A549 (cell line): ENCODE results near the gene TLR6. TPM values are rescaled to one million over a fixed set of nuclear protein-coding genes. Genes with fewer than 3 reads are reported as not detected.
"Not testable (repeated sequence)": the region's sequence is repeated elsewhere in the genome, so short reads cannot be mapped to it uniquely, and the experiment has no call there.

Source experiments
- ATAC-seq, 2 experiments: fragments of 200-7000 bp in 1 of 2; fragments of >200 bp in 1 of 2; cut with Nextera tagmentation in 1 of 2; cut with Tn5 transposase in 1 of 2; 3 replicates each; pipeline versions ENCODE4 v1.8.0 to v1.9.1; 2018 to 2020; ENCODE audit warnings: mild to moderate bottlenecking in 1 of 2, moderate library complexity in 1 of 2
- CTCF ChIA-PET: fragments of 300-600 bp; sonication (Branson Sonifier 250); formaldehyde crosslinking; extraction: SDS; loops from one replicate; lab custom pipeline; 2021; ENCODE audit warnings: antibody characterized with exemption, inconsistent platforms; lab: Yijun Ruan, JAX
- POLR2A ChIA-PET: fragments of 350-600 bp; formaldehyde crosslinking; extraction: SDS; loops from one replicate; lab custom pipeline; 2021; ENCODE audit warnings: antibody characterized with exemption, inconsistent platforms; lab: Yijun Ruan, JAX
- DNase-seq, 2 experiments: peaks; one replicate each; pipeline versions ENCODE4 v3.0.0 to v3.0.0-alpha.2; 2011 to 2016; ENCODE audit warnings: low read depth in 1 of 2, low spot score in 1 of 2
- FAIRE-seq: peaks from 2 replicates; lab custom pipeline; 2011; peaks lifted over from hg19 to GRCh38; lab: Jason Lieb, UNC
- H3K27ac ChIP-seq, 2 experiments: fragments of >200 bp; sonication (Bioruptor Twin); formaldehyde crosslinking; 3 replicates each; pipeline ENCODE4 v1.5.1; 2016 to 2017
- H3K4me1 ChIP-seq: fragments of >200 bp; sonication (Bioruptor Twin); formaldehyde crosslinking; 3 replicates; pipeline ENCODE4 v1.6.1; 2016
- H3K4me2 ChIP-seq: fragments of >200 bp; sonication (Bioruptor Twin); formaldehyde crosslinking; 3 replicates; pipeline ENCODE4 v1.6.1; 2016
- H3K4me3 ChIP-seq: fragments of >200 bp; sonication (Bioruptor Twin); formaldehyde crosslinking; 3 replicates; pipeline ENCODE4 v1.5.1; 2016
- H3K9me3 ChIP-seq: fragments of >200 bp; sonication (Bioruptor Twin); formaldehyde crosslinking; 3 replicates; pipeline ENCODE4 v1.6.1; 2016
- BHLHE40 ChIP-seq: IDR thresholded peaks from 2 replicates; pipeline ENCODE4 v1.6.1; 2012; ENCODE audit warnings: low read depth, low read length, inconsistent platforms
- CBX2 ChIP-seq: fragments of 200-600 bp; sonication (generic); IDR thresholded peaks from 2 replicates; pipeline ENCODE4 v1.6.1; 2016; ENCODE audit warnings: low read depth, mild to moderate bottlenecking, borderline replicate concordance
- CBX8 ChIP-seq: fragments of 200-600 bp; sonication (generic); IDR thresholded peaks from 2 replicates; pipeline ENCODE4 v1.6.1; 2016
- CEBPB ChIP-seq, 2 experiments: fragments of >200 bp in 1 of 2; sonication (Bioruptor Twin) in 1 of 2; formaldehyde crosslinking in 1 of 2; IDR thresholded peaks; 2 replicates each; pipeline ENCODE4 v1.6.1; 2012 to 2016
- CHD4 ChIP-seq: fragments of 200-600 bp; sonication (generic); IDR thresholded peaks from 2 replicates; pipeline ENCODE4 v1.6.1; 2016; ENCODE audit warnings: antibody characterized with exemption, mild to moderate bottlenecking, borderline replicate concordance
- CTCF ChIP-seq: fragments of >200 bp; sonication (Bioruptor Twin); formaldehyde crosslinking; IDR thresholded peaks from 3 replicates; pipeline ENCODE4 v1.5.1; 2016
- EHF ChIP-seq: fragments of 250-450 bp; sonication (Bioruptor Pico); IDR thresholded peaks from 2 replicates; pipeline ENCODE4 v1.5.0; 2020; ENCODE audit warnings: mild to moderate bottlenecking
- FOSB ChIP-seq: fragments of 250-450 bp; sonication (Bioruptor Pico); IDR thresholded peaks from 2 replicates; pipeline ENCODE4 v1.5.0; 2020; ENCODE audit warnings: mild to moderate bottlenecking, moderate library complexity
- GATA3 ChIP-seq: IDR thresholded peaks from 2 replicates; pipeline ENCODE4 v1.6.1; 2012; ENCODE audit warnings: borderline replicate concordance
- HDAC2 ChIP-seq: fragments of 200-600 bp; sonication (generic); IDR thresholded peaks from 2 replicates; pipeline ENCODE4 v1.6.1; 2016
- HEYL ChIP-seq: fragments of 250-450 bp; sonication (Bioruptor Pico); IDR thresholded peaks from 2 replicates; pipeline ENCODE4 v1.8.0; 2021; ENCODE audit warnings: mild to moderate bottlenecking, moderate library complexity
- HOXB5 ChIP-seq: fragments of 250-450 bp; sonication (Bioruptor Pico); IDR thresholded peaks from 2 replicates; pipeline ENCODE4 v1.5.0; 2020; ENCODE audit warnings: mild to moderate bottlenecking, moderate library complexity
- JUN ChIP-seq, 2 experiments: fragments of >200 bp; sonication (Bioruptor Twin); formaldehyde crosslinking; IDR thresholded peaks; 2 replicates in 1 of 2; 3 replicates in 1 of 2; pipeline ENCODE4 v1.6.1; 2016 to 2017
- JUNB ChIP-seq: fragments of >200 bp; sonication (Bioruptor Twin); formaldehyde crosslinking; IDR thresholded peaks from 2 replicates; pipeline ENCODE4 v1.6.1; 2016
- KDM5A ChIP-seq: fragments of 200-600 bp; sonication (generic); IDR thresholded peaks from 2 replicates; pipeline ENCODE4 v1.6.1; 2016; ENCODE audit warnings: antibody characterized with exemption, mild to moderate bottlenecking
- MYC ChIP-seq: IDR thresholded peaks from 2 replicates; pipeline ENCODE4 v1.6.1; 2012; ENCODE audit warnings: mild to moderate bottlenecking, inconsistent platforms, low read length, improper control_type of control experiment, borderline replicate concordance
- NFE2L2 ChIP-seq: fragments of 150-350 bp; conservative IDR thresholded peaks from 2 replicates; pipeline ENCODE4 v1.6.1; 2014; ENCODE audit warnings: low read length
- NPAS2 ChIP-seq: fragments of 250-450 bp; sonication (Bioruptor Pico); IDR thresholded peaks from 2 replicates; pipeline ENCODE4 v1.8.0; 2022; ENCODE audit warnings: mild to moderate bottlenecking, moderate library complexity, borderline replicate concordance
- RCOR1 ChIP-seq: fragments of 150-350 bp; IDR thresholded peaks from 2 replicates; pipeline ENCODE4 v1.6.1; 2014; ENCODE audit warnings: antibody characterized with exemption, low read length, low read depth
- SMC3 ChIP-seq: fragments of >200 bp; sonication (Bioruptor Twin); formaldehyde crosslinking; IDR thresholded peaks from 3 replicates; pipeline ENCODE4 v1.6.1; 2018; ENCODE audit warnings: inconsistent platforms
- ZFP36 ChIP-seq: fragments of 450-650 bp; IDR thresholded peaks from 2 replicates; pipeline ENCODE4 v1.6.1; 2014; ENCODE audit warnings: borderline replicate concordance; ENCODE audit not compliant: partially characterized antibody
- WGBS: methylation state at CpG from one replicate; pipeline ENCODE4 v1.1.6; 2017; ENCODE audit errors: missing lambda C conversion rate; 5-methylcytosine and 5-hydroxymethylcytosine counted together
- polyA plus RNA-seq, 4 experiments: library from polyadenylated mRNA; depleted of rRNA in 3 of 4; stranded (reverse); fragments of >200 nt; fragmentation: RNase III in 1 of 4; extraction: RNeasy Plus Mini Kit Qiagen cat#74134 plus additional on column Dnase treatment in 1 of 4; gene quantifications; 2 replicates in 3 of 4; 3 replicates in 1 of 4; pipeline ENCODE4 v1.2.3, GENCODE V29; 2011 to 2017
- small RNA-seq, 6 experiments: library from RNA; depleted of rRNA; stranded (forward); fragments of <200 nt; gene quantifications; one replicate each; pipeline ENCODE3, GENCODE V24; 2012
- TF ChIP-seq, protein P1 (sequence below): IDR thresholded peaks from 2 replicates; pipeline ENCODE4 v1.6.1; 2012

Gene TLR6
- polyA plus RNA-seq, 2 of the 4 experiments (the other 2 are of a cell fraction): 5.6 to 11.5 TPM

DNA sequence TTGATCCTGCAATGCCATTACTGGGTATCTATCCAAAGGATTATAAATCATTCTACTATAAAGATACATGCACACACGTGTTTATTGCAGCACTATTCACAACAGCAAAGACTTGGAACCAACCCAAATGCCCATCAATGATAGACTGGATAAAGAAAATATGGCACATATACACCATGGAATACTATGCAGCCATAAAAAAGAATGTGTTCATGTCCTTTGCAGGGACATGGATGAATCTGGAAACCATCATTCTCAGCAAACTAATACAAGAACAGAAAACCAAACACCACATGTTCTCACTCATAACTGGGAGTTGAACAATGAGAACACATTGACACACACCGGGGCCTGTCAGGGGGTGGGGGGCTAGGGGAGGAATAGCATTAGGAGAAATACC, 78.7 kb downstream of the TLR6 start:
- H3K4me3 ChIP-seq, POLR2A ChIA-PET, H3K27ac ChIP-seq, FAIRE-seq, H3K9me3 ChIP-seq, H3K4me2 ChIP-seq, DNase-seq, ATAC-seq, H3K4me1 ChIP-seq: not testable (repeated sequence)
- CTCF ChIA-PET: interaction anchor here (1.7 kb wide), 1 partner anchor 20 kb away, joined by 5 read pairs; no protein-coding TSS in a partner anchor
- WGBS: 13% methylated on average over 1 of the region's 2 CpGs

DNA sequence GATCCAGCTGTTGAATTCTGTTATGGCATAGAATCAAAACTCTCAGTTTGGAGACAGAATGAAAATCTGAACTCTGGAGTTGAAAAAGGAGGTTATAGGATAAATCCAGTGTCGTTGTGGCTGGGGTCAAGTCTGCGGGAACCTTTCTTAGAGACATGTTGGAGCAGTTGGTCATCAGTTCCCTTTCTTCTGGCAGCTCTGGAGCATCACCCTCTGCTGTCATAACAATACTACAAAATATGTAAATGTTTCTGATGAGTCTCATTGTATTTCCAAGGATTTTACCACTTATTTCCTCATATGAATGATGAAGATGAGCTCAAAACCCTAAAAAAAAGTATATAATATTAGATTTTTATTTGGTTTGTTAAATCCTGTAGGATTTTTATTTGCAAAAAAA, 81.3 kb downstream of the TLR6 start:
- 67% methylated on average over 2 of the region's 2 CpGs for WGBS
- no peak for TF ChIP-seq BHLHE40
- TF ChIP-seq ZFP36: no peak
- no peak for TF ChIP-seq FOSB (CRISPR knock-in tag)
- TF ChIP-seq HEYL: no peak
- TF ChIP-seq NPAS2: no peak
- no peak for TF ChIP-seq JUNB
- no peak for TF ChIP-seq CHD4
- TF ChIP-seq, protein P1, sequence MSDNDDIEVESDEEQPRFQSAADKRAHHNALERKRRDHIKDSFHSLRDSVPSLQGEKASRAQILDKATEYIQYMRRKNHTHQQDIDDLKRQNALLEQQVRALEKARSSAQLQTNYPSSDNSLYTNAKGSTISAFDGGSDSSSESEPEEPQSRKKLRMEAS: no peak
- no peak for TF ChIP-seq GATA3
- TF ChIP-seq, all 56 proteins: peak for 0
- Histone ChIP-seq H3K4me2 (no peak overlapping the region), H3K27ac (no peak overlapping the region), H3K4me3 (no peak overlapping the region), H3K4me1 (0 out of 3 replicates have a peak, but pooled peaks cover 3% of the 10 kb centered on the region), H3K9me3 (no peaks in the 10 kb centered on the region)
- FAIRE-seq (no peak), ATAC-seq (no peak), DNase-seq (no peak)
- ChIA-PET POLR2A (no interaction called here), CTCF (interaction anchor here (1.3 to 1.4 kb wide), 2 partner anchors 16 to 360 kb away, joined by 3 to 5 read pairs; no protein-coding TSS in a partner anchor)

DNA sequence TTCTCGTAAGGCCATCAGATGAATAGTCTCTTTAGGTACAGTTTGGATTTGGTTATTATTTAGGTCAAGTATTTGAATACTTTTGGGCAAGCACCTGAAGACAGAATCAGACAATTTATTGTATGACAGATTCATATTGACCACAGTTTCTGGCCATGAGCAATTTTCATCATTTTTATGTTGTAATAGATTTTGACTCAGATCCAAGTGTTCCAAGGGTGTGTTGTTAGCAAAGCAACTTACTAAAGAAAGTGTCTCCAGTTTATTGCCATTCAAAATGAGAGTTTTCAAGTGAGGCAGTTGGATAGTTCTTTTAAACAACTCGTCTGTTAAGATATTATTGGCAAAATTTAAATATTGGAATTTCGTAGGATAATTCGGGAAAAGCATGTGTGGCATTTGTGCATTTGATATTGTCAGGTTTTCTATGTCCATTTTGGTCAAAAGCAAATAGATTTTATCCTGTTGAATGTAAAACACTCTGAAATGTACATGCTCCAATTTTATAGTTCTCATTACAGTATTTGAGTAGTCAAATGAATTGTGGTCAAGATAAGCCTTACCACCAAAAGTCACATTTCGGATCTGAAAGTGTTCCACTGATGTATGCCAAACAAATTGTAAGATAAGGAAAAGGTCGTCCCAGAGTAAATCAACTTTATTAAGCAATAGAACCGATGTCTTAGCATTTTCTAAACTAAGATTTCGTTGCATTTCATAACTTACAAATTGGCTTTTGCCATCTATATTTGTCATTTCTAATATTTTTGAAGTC, 82.2 kb downstream of the TLR6 start:
- TF ChIP-seq JUNB: no peak
- no peak for TF ChIP-seq SMC3
- no peak for TF ChIP-seq CBX2
- TF ChIP-seq CTCF: no peak
- no peak for TF ChIP-seq MYC
- TF ChIP-seq BHLHE40: no peak
- no peak for TF ChIP-seq HDAC2
- no peak for TF ChIP-seq EHF
- no peak for TF ChIP-seq CEBPB (IDR thresholded peaks at IDR 0.05)
- no peak for TF ChIP-seq HOXB5 (CRISPR knock-in tag)
- no peak for TF ChIP-seq FOSB (CRISPR knock-in tag)
- TF ChIP-seq JUN (IDR thresholded peaks at IDR 0.05): no peak
- no peak for TF ChIP-seq CBX8
- TF ChIP-seq NFE2L2: no peak
- TF ChIP-seq, protein P1: no peak
- no peak for TF ChIP-seq HEYL
- no peak for TF ChIP-seq RCOR1
- no peak for TF ChIP-seq KDM5A
- TF ChIP-seq, all 56 proteins: peak for 0
- H3K4me2 ChIP-seq: no peak overlapping the region
- no peak for FAIRE-seq
- 66% methylated on average over 8 of the region's 8 CpGs for WGBS
- ATAC-seq: no peak
- H3K9me3 ChIP-seq: no peaks in the 10 kb centered on the region
- ChIA-PET POLR2A (no interaction called here), CTCF (interaction anchor here (1.2 to 5.2 kb wide), 3 partner anchors 9 to 15 kb away, joined by 3 to 27 read pairs (median 5); partner anchors contain the start of gene TLR10)
- no peak for DNase-seq
- 0 out of 3 replicates have a peak, but pooled peaks cover 3% of the 10 kb centered on the region for H3K4me1 ChIP-seq
- no peak overlapping the region for H3K27ac ChIP-seq
- H3K4me3 ChIP-seq: no peak overlapping the region

Small RNA genes within 50 kb of the gene (small RNA-seq; reads per million reads assigned to genes)
- gene MIR574: 0 to 23.6 (median 11.2) reads per million in 6 experiments

Other genes starting within 250 kb of the TLR6 start
- 26.9 and 29.6 TPM in 2 replicates for gene KLF3, start 192.6 kb downstream of the TLR6 start, polyA plus RNA-seq (2011; rRNA removed)
- 10.5 to 11.6 TPM (median 11.2 TPM) in 3 replicates for gene KLF3, start 192.6 kb downstream of the TLR6 start, polyA plus RNA-seq (2017; fragmentation: RNase III; extraction: RNeasy Plus Mini Kit Qiagen cat#74134 plus additional on column Dnase treatment)
- 0.11 and 0.14 TPM in 2 replicates for gene TLR10, start 73.8 kb downstream of the TLR6 start, polyA plus RNA-seq (2011; rRNA removed)
- 0.05 to 0.11 TPM in 2 of 3 replicates, not detected in the other for gene TLR10, start 73.8 kb downstream of the TLR6 start, polyA plus RNA-seq (2017; fragmentation: RNase III; extraction: RNeasy Plus Mini Kit Qiagen cat#74134 plus additional on column Dnase treatment)
- gene TLR1, start 52.0 kb downstream of the TLR6 start, polyA plus RNA-seq (2011; rRNA removed): 2.6 and 2.7 TPM in 2 replicates
- 0.83 to 1.2 TPM (median 0.86 TPM) in 3 replicates for gene TLR1, start 52.0 kb downstream of the TLR6 start, polyA plus RNA-seq (2017; fragmentation: RNase III; extraction: RNeasy Plus Mini Kit Qiagen cat#74134 plus additional on column Dnase treatment)
- gene FAM114A1, start 11.0 kb upstream of the TLR6 start, polyA plus RNA-seq (2011; rRNA removed): 50.3 and 55.4 TPM in 2 replicates
- gene FAM114A1, start 11.0 kb upstream of the TLR6 start, polyA plus RNA-seq (2017; fragmentation: RNase III; extraction: RNeasy Plus Mini Kit Qiagen cat#74134 plus additional on column Dnase treatment): 39.2 to 51.7 TPM (median 44.2 TPM) in 3 replicates
- 38.5 and 45.1 TPM in 2 replicates for gene TMEM156, start 175.6 kb upstream of the TLR6 start, polyA plus RNA-seq (2011; rRNA removed)
- gene TMEM156, start 175.6 kb upstream of the TLR6 start, polyA plus RNA-seq (2017; fragmentation: RNase III; extraction: RNeasy Plus Mini Kit Qiagen cat#74134 plus additional on column Dnase treatment): 9.2 to 10.9 TPM (median 10.4 TPM) in 3 replicates
- 98.6 and 108 TPM in 2 replicates for gene KLHL5, start 205.4 kb upstream of the TLR6 start, polyA plus RNA-seq (2011; rRNA removed)
- 51.9 to 63.2 TPM (median 62.4 TPM) in 3 replicates for gene KLHL5, start 205.4 kb upstream of the TLR6 start, polyA plus RNA-seq (2017; fragmentation: RNase III; extraction: RNeasy Plus Mini Kit Qiagen cat#74134 plus additional on column Dnase treatment)